Fibroblast of lung (primary cell): ENCODE results near the gene OR5A1.
"Not testable (repeated sequence)": the region's sequence is repeated elsewhere in the genome, so short reads cannot be mapped to it uniquely, and the experiment has no call there.

Experiments
- EZH2 ChIP-seq: IDR thresholded peaks from 2 replicates; pipeline ENCODE4 v1.5.1; 2012; ENCODE audit warnings: low read length, control low read depth, mild to moderate bottlenecking; ENCODE audit errors: missing control alignments
- TF ChIP-seq, protein P1 (sequence below), 2 donors: IDR thresholded peaks in 1 of 2; conservative IDR thresholded peaks in 1 of 2; 1 replicate in 1 of 2; 2 replicates in 1 of 2; pipeline ENCODE4 v1.5.1; 2011 to 2012; ENCODE audit warnings: low read length in 2 of 2, control low read depth in 1 of 2, inconsistent platforms in 1 of 2, low read depth in 1 of 2, mild to moderate bottlenecking in 1 of 2

- TF ChIP-seq, protein P1, sequence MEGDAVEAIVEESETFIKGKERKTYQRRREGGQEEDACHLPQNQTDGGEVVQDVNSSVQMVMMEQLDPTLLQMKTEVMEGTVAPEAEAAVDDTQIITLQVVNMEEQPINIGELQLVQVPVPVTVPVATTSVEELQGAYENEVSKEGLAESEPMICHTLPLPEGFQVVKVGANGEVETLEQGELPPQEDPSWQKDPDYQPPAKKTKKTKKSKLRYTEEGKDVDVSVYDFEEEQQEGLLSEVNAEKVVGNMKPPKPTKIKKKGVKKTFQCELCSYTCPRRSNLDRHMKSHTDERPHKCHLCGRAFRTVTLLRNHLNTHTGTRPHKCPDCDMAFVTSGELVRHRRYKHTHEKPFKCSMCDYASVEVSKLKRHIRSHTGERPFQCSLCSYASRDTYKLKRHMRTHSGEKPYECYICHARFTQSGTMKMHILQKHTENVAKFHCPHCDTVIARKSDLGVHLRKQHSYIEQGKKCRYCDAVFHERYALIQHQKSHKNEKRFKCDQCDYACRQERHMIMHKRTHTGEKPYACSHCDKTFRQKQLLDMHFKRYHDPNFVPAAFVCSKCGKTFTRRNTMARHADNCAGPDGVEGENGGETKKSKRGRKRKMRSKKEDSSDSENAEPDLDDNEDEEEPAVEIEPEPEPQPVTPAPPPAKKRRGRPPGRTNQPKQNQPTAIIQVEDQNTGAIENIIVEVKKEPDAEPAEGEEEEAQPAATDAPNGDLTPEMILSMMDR (conservative IDR thresholded peaks at IDR 0.05 in 1 of 2, IDR thresholded peaks at IDR 0.05 in 1 of 2; ENCODE audit: low read depth in 1 of 2, low read length in 2 of 2), result not testable (repeated sequence)
- not testable (repeated sequence) for TF ChIP-seq EZH2
These were observed 9.4 kb downstream of the OR5A1 start for GRCh38 chr11:59445624-59446023.
